Measurements from ENCODE around the gene MFSD6. TPM values are rescaled to one million over a fixed set of nuclear protein-coding genes. Genes with fewer than 3 reads are reported as not detected.

MFSD6 gene
- total RNA-seq, 4 donors from 2014 or later: 76.3 to 99.1 (median 83.0) TPM

GRCh38 chr2:190529486-190530247 is 121.5 kb downstream of the MFSD6 start:
- Histone ChIP-seq H3K4me3 (no peak overlapping the region), H3K4me1 (peaks cover 0 to 23% (median 10%) of the 10 kb centered on the region in 4 donors), H3K27me3 (no peaks in the 10 kb centered on the region), H3K27ac (no peak overlapping the region), H3K36me3 (no peaks in the 10 kb centered on the region), H3K9me3 (no peaks in the 10 kb centered on the region)
- WGBS, 2 donors (ENCODE audit: low coverage in 1 of 2): 67 to 75% methylated on average over 2 to 3 of the region's 3 CpGs
- in situ Hi-C loops (cut with MboI; ENCODE audit: low pct_ligation_motif_present in 1 of 4, low pct_unique_long_range_greater_than_20kb in 1 of 4, low sequenced_read_pairs in 3 of 4) (loop anchor here in 1 of 4 donors (25.0 kb wide), 1 partner anchor 108 kb away; the partner anchor contains the start of gene NAB1), intact Hi-C loops (cut with DNase I; ENCODE audit: low total_unique reads) (loop anchor here (5.0 kb wide), 1 partner anchor 118 kb away; the partner anchor contains the start of gene NAB1)
- TF ChIP-seq POLR2A (IDR thresholded peaks at IDR 0.05) (no peak), EP300 (IDR thresholded peaks at IDR 0.05; ENCODE audit: low read depth) (no peak), CTCF (IDR thresholded peaks at IDR 0.05) (no peak), POLR2AphosphoS5 (IDR thresholded peaks at IDR 0.05) (no peak)
- DNase-seq: no peak

GRCh38 chr2:190530248-190530900 is 122.2 kb downstream of the MFSD6 start:
- H3K27ac ChIP-seq: no peak overlapping the region
- intact Hi-C loops (cut with DNase I; ENCODE audit: low total_unique reads): loop anchor here (5.0 kb wide), 1 partner anchor 117 kb away; the partner anchor contains the start of gene NAB1
- no peaks in the 10 kb centered on the region for H3K36me3 ChIP-seq
- no peak for DNase-seq
- H3K9me3 ChIP-seq: no peaks in the 10 kb centered on the region
- H3K4me1 ChIP-seq: peaks cover 0 to 27% (median 12%) of the 10 kb centered on the region in 4 donors
- no peak overlapping the region for H3K4me3 ChIP-seq
- TF ChIP-seq EP300 (IDR thresholded peaks at IDR 0.05; ENCODE audit: low read depth) (no peak), POLR2AphosphoS5 (IDR thresholded peaks at IDR 0.05) (no peak), CTCF (IDR thresholded peaks at IDR 0.05) (no peak), POLR2A (IDR thresholded peaks at IDR 0.05) (no peak)
- no peaks in the 10 kb centered on the region for H3K27me3 ChIP-seq
- in situ Hi-C loops (cut with MboI; ENCODE audit: low pct_ligation_motif_present in 1 of 4, low pct_unique_long_range_greater_than_20kb in 1 of 4, low sequenced_read_pairs in 3 of 4): loop anchor here in 1 of 4 donors (25.0 kb wide), 1 partner anchor 107 kb away; the partner anchor contains the start of gene NAB1
- WGBS, 2 donors (ENCODE audit: low coverage in 1 of 2): 46 to 67% methylated on average over 4 to 6 of the region's 6 CpGs

DNA sequence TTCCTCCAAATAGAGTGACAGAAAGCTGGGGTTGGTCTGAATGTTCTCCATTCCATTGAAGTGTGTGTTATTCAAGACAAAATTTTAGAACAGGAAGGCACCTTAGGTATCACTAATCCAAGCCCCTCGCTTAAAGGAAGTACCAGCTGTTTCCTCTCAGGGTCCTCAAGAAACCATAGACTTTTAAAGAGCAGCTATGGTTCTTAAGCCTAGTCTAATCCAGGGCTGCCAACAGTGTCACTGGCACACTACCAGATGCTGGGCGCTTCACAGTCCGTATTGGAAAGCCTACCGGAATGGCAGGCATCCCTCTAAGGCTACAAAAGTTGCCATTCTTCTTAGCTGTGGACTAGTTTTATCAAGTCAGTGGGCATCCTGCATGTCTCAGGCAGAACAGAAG is 124.4 kb downstream of the MFSD6 start:
- in situ Hi-C loops (cut with MboI; ENCODE audit: low pct_ligation_motif_present in 1 of 4, low pct_unique_long_range_greater_than_20kb in 1 of 4, low sequenced_read_pairs in 3 of 4): loop anchor here in 1 of 4 donors (25.0 kb wide), 1 partner anchor 105 kb away; the partner anchor contains the start of gene NAB1
- H3K4me1 ChIP-seq: peaks cover 0 to 31% (median 19%) of the 10 kb centered on the region in 4 donors
- no peak for DNase-seq

More for the DNA sequence above, 124.4 kb downstream of the MFSD6 start:
- WGBS, 2 donors (ENCODE audit: low coverage in 1 of 2): 74% methylated on average over 4 of the region's 4 CpGs; no CpG with 5 or more reads in 1 of the 2 donors
- Histone ChIP-seq H3K27me3 (no peaks in the 10 kb centered on the region), H3K4me3 (no peak overlapping the region), H3K9me3 (no peaks in the 10 kb centered on the region), H3K36me3 (no peaks in the 10 kb centered on the region), H3K27ac (no peak overlapping the region)
- intact Hi-C loops (cut with DNase I; ENCODE audit: low total_unique reads): loop anchor here (5.0 kb wide), 1 partner anchor 115 kb away; the partner anchor contains the start of gene NAB1
- TF ChIP-seq CTCF (IDR thresholded peaks at IDR 0.05) (no peak), EP300 (IDR thresholded peaks at IDR 0.05; ENCODE audit: low read depth) (no peak), POLR2A (IDR thresholded peaks at IDR 0.05) (no peak)
